GM21825 (cell line): ENCODE data around the gene SPATA31A3.
"Not testable (repeated sequence)": the region's sequence is repeated elsewhere in the genome, so short reads cannot be mapped to it uniquely, and the experiment has no call there.

Experiments used
- ATAC-seq: cut with Tn5 transposase; IDR thresholded peaks from one replicate; pipeline ENCODE4 v1.9.1; 2021; ENCODE audit warnings: mild to moderate bottlenecking, moderate library complexity; ENCODE audit not compliant: unreplicated experiment

Gene SPATA31A3

GRCh38 chr9:66992450-66992849 is at the start of gene SPATA31A3:
Gene SPATA31A3, minus strand, starts transcription at chr9:66992550. Its CDS starts 29 bp downstream, at chr9:66992521.
- not testable (repeated sequence) for ATAC-seq

- not testable (repeated sequence) for ATAC-seq
Observed at GRCh38 chr9:66952576-66952975, 39.8 kb downstream of the SPATA31A3 start.

GRCh38 chr9:66942400-66943155 is 49.8 kb downstream of the SPATA31A3 start:
- ATAC-seq, result not testable (repeated sequence)

GRCh38 chr9:66939878-66940830 is 52.2 kb downstream of the SPATA31A3 start:
- ATAC-seq, result not testable (repeated sequence)

- ATAC-seq, result not testable (repeated sequence)
Observed at GRCh38 chr9:66938322-66938721, 54.0 kb downstream of the SPATA31A3 start.

- ATAC-seq, result not testable (repeated sequence)
Observed at GRCh38 chr9:66937662-66938061, 54.7 kb downstream of the SPATA31A3 start.
